HepG2 (cell line): ENCODE results near the gene MYO3B. TPM values are rescaled to one million over a fixed set of nuclear protein-coding genes. Genes with fewer than 3 reads are reported as not detected.

Experiments used
- ATAC-seq: fragments of 200-7000 bp; cut with Tn5 transposase; 3 replicates; pipeline ENCODE4 v1.9.1; 2020; ENCODE audit warnings: mild to moderate bottlenecking, moderate library complexity
- BruUV-seq: library from RNA; stranded (reverse); fragments of 400-500 nt; replicated peaks from 2 replicates; lab custom pipeline; 2021; lab: Mats Ljungman, UMichigan
- CTCF ChIA-PET: fragments of 300-600 bp; formaldehyde crosslinking; extraction: SDS; loops from one replicate; lab custom pipeline; 2021; ENCODE audit warnings: low total read pairs, inconsistent platforms, low intra/inter-chr PET ratio; lab: Yijun Ruan, JAX
- POLR2A ChIA-PET: fragments of 350-600 bp; sonication (Branson Sonifier 250); formaldehyde crosslinking; loops from one replicate; lab custom pipeline; 2020; ENCODE audit warnings: antibody characterized with exemption, inconsistent platforms; lab: Yijun Ruan, JAX
- DNase-seq: peaks from one replicate; pipeline ENCODE4 v3.0.0-alpha.2; 2015; ENCODE audit warnings: low spot score
- FAIRE-seq: peaks from 3 replicates; lab custom pipeline; 2011; peaks lifted over from hg19 to GRCh38; lab: Jason Lieb, UNC
- H2AFZ ChIP-seq: one replicate; pipeline ENCODE4 v1.6.1; 2011; ENCODE audit warnings: low read length, inconsistent platforms
- H3K27ac ChIP-seq: fragments of 300-600 bp; 3 replicates; pipeline ENCODE4 v1.8.0; 2011; ENCODE audit warnings: mixed run types, mild to moderate bottlenecking, mixed read lengths, low read length, inconsistent platforms; ENCODE audit not compliant: insufficient read depth; ENCODE audit errors: extremely low read length
- H3K27me3 ChIP-seq, 2 experiments: fragments of 200-600 bp in 1 of 2; 2 replicates in 1 of 2; 3 replicates in 1 of 2; pipeline versions ENCODE4 v1.6.0 to v1.8.0; 2011; ENCODE audit warnings: low read length in 2 of 2, mild to moderate bottlenecking in 2 of 2, moderate library complexity in 2 of 2, inconsistent platforms in 1 of 2; ENCODE audit not compliant: insufficient read depth in 2 of 2, control insufficient read depth in 1 of 2
- H3K36me3 ChIP-seq, 2 experiments: fragments of 200-600 bp in 1 of 2; replicated peaks in 1 of 2; 2 replicates in 1 of 2; 3 replicates in 1 of 2; pipeline versions ENCODE4 v1.5.1 to v1.8.0; 2011; ENCODE audit warnings: low read length in 2 of 2, inconsistent platforms in 1 of 2; ENCODE audit not compliant: insufficient read depth in 2 of 2, control insufficient read depth in 1 of 2
- H3K4me1 ChIP-seq: 2 replicates; pipeline ENCODE4 v1.5.1; 2012; ENCODE audit warnings: low read length, inconsistent platforms; ENCODE audit not compliant: insufficient read depth
- H3K4me2 ChIP-seq: 2 replicates; pipeline ENCODE4 v1.6.0; 2011; ENCODE audit warnings: low read depth, low read length, inconsistent platforms
- H3K4me3 ChIP-seq, 3 experiments: fragments of 200-600 bp in 1 of 3; sonication (generic), shearing (Covaris generic) in 1 of 3; replicated peaks in 1 of 3; 2 replicates each; pipeline ENCODE4 v1.5.1; 2011 to 2016; ENCODE audit warnings: low read length in 3 of 3, inconsistent platforms in 2 of 3, low read depth in 2 of 3, mild to moderate bottlenecking in 2 of 3, control low read depth in 1 of 3, mixed read lengths in 1 of 3; ENCODE audit not compliant: insufficient read depth in 1 of 3
- H3K79me2 ChIP-seq: one replicate; pipeline ENCODE4 v1.6.1; 2011; ENCODE audit warnings: low read length, inconsistent platforms; ENCODE audit not compliant: insufficient read depth
- H3K9ac ChIP-seq: 2 replicates; pipeline ENCODE4 v1.6.0; 2011; ENCODE audit warnings: mild to moderate bottlenecking, low read depth, low read length, inconsistent platforms; ENCODE audit not compliant: insufficient read depth
- H3K9me3 ChIP-seq: 2 replicates; pipeline ENCODE4 v1.5.1; 2012; ENCODE audit warnings: mild to moderate bottlenecking, low read length
- H4K20me1 ChIP-seq: 2 replicates; pipeline ENCODE4 v1.6.0; 2011; ENCODE audit warnings: inconsistent platforms, mild to moderate bottlenecking, low read length, moderate library complexity; ENCODE audit not compliant: insufficient read depth
- BCL6 ChIP-seq: IDR thresholded peaks from 2 replicates; pipeline ENCODE4 v1.6.1; 2016; ENCODE audit warnings: missing genetic modification reagents, missing compliant biosample characterization
- CEBPB ChIP-seq: IDR thresholded peaks from 2 replicates; pipeline ENCODE4 v1.6.1; 2011; ENCODE audit warnings: low read depth, low read length, improper control_type of control experiment, borderline replicate concordance
- CEBPG ChIP-seq: IDR thresholded peaks from 2 replicates; pipeline ENCODE4 v1.6.1; 2016
- HMGXB4 ChIP-seq, 2 experiments: sonication (generic) in 1 of 2; formaldehyde crosslinking in 1 of 2; IDR thresholded peaks; 2 replicates each; pipeline versions ENCODE4 v1.4.0 to v1.6.1; 2018 to 2020; ENCODE audit warnings: missing genetic modification reagents in 2 of 2, borderline replicate concordance in 1 of 2, low read depth in 1 of 2, mild to moderate bottlenecking in 1 of 2, missing biosample characterization in 1 of 2
- HOXA3 ChIP-seq: sonication (generic); formaldehyde crosslinking; IDR thresholded peaks from 2 replicates; pipeline ENCODE4 v1.5.0; 2020; ENCODE audit warnings: missing genetic modification reagents
- KDM2A ChIP-seq: sonication (generic); formaldehyde crosslinking; IDR thresholded peaks from 2 replicates; pipeline ENCODE4 v1.4.0; 2020; ENCODE audit warnings: low read depth, missing genetic modification reagents, borderline replicate concordance
- RBM39 ChIP-seq: fragments of 200-400 bp; formaldehyde crosslinking; IDR thresholded peaks from one replicate; pipeline ENCODE4 v1.6.1; 2018; ENCODE audit warnings: antibody characterized with exemption, mild to moderate bottlenecking, low read depth, low read length; ENCODE audit not compliant: poor library complexity, severe bottlenecking
- REPIN1 ChIP-seq: sonication (generic); formaldehyde crosslinking; IDR thresholded peaks from 2 replicates; pipeline ENCODE4 v1.8.0; 2022; ENCODE audit warnings: missing genetic modification reagents, low read depth, mild to moderate bottlenecking, borderline replicate concordance
- RNF2 ChIP-seq: fragments of 450-650 bp; conservative IDR thresholded peaks from 2 replicates; pipeline ENCODE4 v1.6.1; 2016; ENCODE audit warnings: low read depth
- SIN3A ChIP-seq: IDR thresholded peaks from 2 replicates; pipeline ENCODE4 v1.6.1; 2011; ENCODE audit warnings: low read depth, mild to moderate bottlenecking, control low read depth, low read length, borderline replicate concordance
- TCF12 ChIP-seq, 2 experiments: fragments of 450-650 bp in 1 of 2; sonication (generic) in 1 of 2; formaldehyde crosslinking in 1 of 2; IDR thresholded peaks; 2 replicates each; pipeline versions ENCODE4 v1.6.1 to v1.8.0; 2017 to 2022; ENCODE audit warnings: antibody characterized with exemption in 1 of 2, mild to moderate bottlenecking in 1 of 2, missing genetic modification reagents in 1 of 2, moderate library complexity in 1 of 2
- ZNF430 ChIP-seq: sonication (generic); formaldehyde crosslinking; IDR thresholded peaks from 2 replicates; pipeline ENCODE4 v1.9.0; 2021; ENCODE audit warnings: mild to moderate bottlenecking, missing genetic modification reagents
- ZNF484 ChIP-seq: sonication (generic); formaldehyde crosslinking; IDR thresholded peaks from 2 replicates; pipeline ENCODE4 v1.5.1; 2020; ENCODE audit warnings: mild to moderate bottlenecking, low read depth, missing genetic modification reagents, borderline replicate concordance
- ZNF503 ChIP-seq: sonication (generic); formaldehyde crosslinking; IDR thresholded peaks from 2 replicates; pipeline ENCODE4 v1.4.0; 2020; ENCODE audit warnings: missing genetic modification reagents
- WGBS: methylation state at CpG from one replicate; pipeline ENCODE4 v1.1.6; 2017; ENCODE audit warnings: low lambda C conversion rate; 5-methylcytosine and 5-hydroxymethylcytosine counted together
- in situ Hi-C: cut with HindIII; loops from 2 replicates; pipeline ENCODE4 v1.10.0; 2017; ENCODE audit warnings: low pct_unique_long_range_greater_than_20kb; ENCODE audit not compliant: extremely low pct_ligation_motif_present
- intact Hi-C: fragments of 100-400 bp; cut with micrococcal nuclease; formaldehyde crosslinking; loops from one replicate; pipeline ENCODE4 v1.10.0; 2022; ENCODE audit not compliant: unreplicated experiment
- polyA plus RNA-seq, 8 experiments: library from polyadenylated mRNA; depleted of rRNA in 3 of 8; stranded (reverse) in 7 of 8; unstranded in 1 of 8; fragments of >200 nt; fragmentation: Illumina TruSeq in 4 of 8; extraction: Trizol in 4 of 8; gene quantifications; 2 replicates each; pipeline versions ENCODE4 v1.2.1 to v1.2.3, GENCODE V29; 2011 to 2016; ENCODE audit warnings: low read depth in 4 of 8, missing spikeins in 1 of 8, mixed read lengths in 1 of 8; ENCODE audit not compliant: insufficient read depth in 1 of 8
- total RNA-seq, 5 experiments: library from RNA; depleted of rRNA; stranded (reverse); fragments of >200 nt; fragmentation: Illumina TruSeq; extraction: Trizol; gene quantifications; 2 replicates each; pipeline ENCODE4 v1.2.3, GENCODE V29; 2016; ENCODE audit warnings: low read depth in 1 of 5

The MYO3B gene
- total and polyA plus RNA-seq, 2 of the 13 experiments (the other 11 are each of a cell fraction or from before 2014, with no cell fraction given): 0.01 TPM; not detected in 1

- Histone ChIP-seq H3K79me2 (no peaks in the 10 kb centered on the region), H4K20me1 (no peaks in the 10 kb centered on the region), H2AFZ (no peak overlapping the region), H3K4me2 (no peak overlapping the region), H3K4me1 (no peaks in the 10 kb centered on the region), H3K9ac (no peak overlapping the region), H3K36me3 (no peaks in the 10 kb centered on the region), H3K27me3 (no peaks in the 10 kb centered on the region), H3K4me3 (no peak overlapping the region), H3K27ac (no peak overlapping the region), H3K9me3 (no peaks in the 10 kb centered on the region)
- CTCF ChIA-PET: no interaction called here
- ATAC-seq: no peak
- BruUV-seq: no TSS peak
- DNase-seq: no peak
- 73% methylated on average over 5 of the region's 5 CpGs for WGBS
- POLR2A ChIA-PET: no interaction called here
- intact Hi-C loops (no loop called here), in situ Hi-C loops (no loop called here)
- peak; percentile 88 for TF ChIP-seq CEBPB
- TF ChIP-seq RBM39: no peak
- TF ChIP-seq CEBPG: peak; percentile 51; the same call in 1 of the 2 replicates
- no peak for FAIRE-seq
These were observed 474.9 kb downstream of the MYO3B start for GRCh38 chr2:170652637-170653417.

- 88% methylated on average over 3 of the region's 3 CpGs for WGBS
- Histone ChIP-seq H4K20me1 (no peaks in the 10 kb centered on the region), H3K36me3 (no peaks in the 10 kb centered on the region), H3K9ac (no peak overlapping the region), H3K4me2 (no peak overlapping the region), H3K4me1 (peaks cover 6% of the 10 kb centered on the region; the same call in 1 of the 2 replicates), H2AFZ (no peak overlapping the region), H3K79me2 (no peaks in the 10 kb centered on the region), H3K4me3 (no peak overlapping the region), H3K9me3 (no peaks in the 10 kb centered on the region), H3K27me3 (no peaks in the 10 kb centered on the region), H3K27ac (no peak overlapping the region)
- no peak for DNase-seq
- no peak for FAIRE-seq
- ATAC-seq: no peak
- ChIA-PET POLR2A (interaction anchor here (1.2 kb wide), 1 partner anchor 55 kb away, joined by 3 read pairs; no protein-coding TSS in a partner anchor), CTCF (no interaction called here)
- in situ Hi-C loops (no loop called here), intact Hi-C loops (no loop called here)
- BruUV-seq: no TSS peak
- TF ChIP-seq HMGXB4 (CRISPR knock-in tag; IDR thresholded peaks at IDR 0.05; ENCODE audit: borderline replicate concordance in 1 of 2, low read depth in 1 of 2) (no peak), REPIN1 (CRISPR knock-in tag) (no peak), KDM2A (no peak), HOXA3 (CRISPR knock-in tag) (no peak), ZNF503 (CRISPR knock-in tag) (no peak), ZNF484 (CRISPR knock-in tag) (no peak), ZNF430 (CRISPR knock-in tag) (no peak), SIN3A (no peak), RNF2 (no peak), BCL6 (no peak), TCF12 (IDR thresholded peaks at IDR 0.05) (no peak), TCF12 (CRISPR knock-in tag; IDR thresholded peaks at IDR 0.05) (no peak)
These were observed 478.7 kb downstream of the MYO3B start for GRCh38 chr2:170656669-170657068.
